HCT116 (cell line): Measurements from ENCODE around the gene SYT7. TPM values are rescaled to one million over a fixed set of nuclear protein-coding genes. Genes with fewer than 3 reads are reported as not detected.
"Not testable (repeated sequence)": the region's sequence is repeated elsewhere in the genome, so short reads cannot be mapped to it uniquely, and the experiment has no call there.

ENCODE experiments used
- ATAC-seq: fragments of 200-7000 bp; cut with Tn5 transposase; 2 replicates; pipeline ENCODE4 v1.9.1; 2020; ENCODE audit warnings: mild to moderate bottlenecking, moderate library complexity
- BruUV-seq: library from RNA; stranded (reverse); fragments of 400-500 nt; replicated peaks from 2 replicates; lab custom pipeline; 2021; lab: Mats Ljungman, UMichigan
- CTCF ChIA-PET: fragments of 300-600 bp; sonication (Branson Sonifier 250); formaldehyde crosslinking; loops from one replicate; lab custom pipeline; 2021; ENCODE audit warnings: antibody characterized with exemption; lab: Charles Lee
- POLR2A ChIA-PET: fragments of 300-600, 350-600 bp; sonication (Branson Sonifier 250); formaldehyde crosslinking; loops from one replicate; lab custom pipeline; 2021; ENCODE audit warnings: antibody characterized with exemption; lab: Charles Lee
- RAD21 ChIA-PET, 2 experiments: fragments of 300-600 bp; sonication (Branson Sonifier 250); formaldehyde crosslinking; loops; one replicate each; lab custom pipeline; 2023; ENCODE audit warnings: low total read pairs in 2 of 2; ENCODE audit not compliant: uncharacterized antibody in 2 of 2, unreplicated experiment in 2 of 2, low non-redundant PET in 1 of 2; lab: Charles Lee
- DNase-seq: peaks from one replicate; pipeline ENCODE4 v3.0.0-alpha.2; 2010; ENCODE audit warnings: low read depth, low spot score
- H2AFZ ChIP-seq: fragments of 200-600 bp; shearing (Covaris generic), sonication (generic); 2 replicates; pipeline ENCODE4 v1.6.1; 2017; ENCODE audit warnings: low read depth, mixed run types, mixed read lengths, antibody characterized with exemption, low read length; ENCODE audit not compliant: poor library complexity, severe bottlenecking
- H3K27ac ChIP-seq: 2 replicates; pipeline ENCODE4 v1.5.1; 2012; ENCODE audit warnings: low read depth, low read length
- H3K27me3 ChIP-seq: fragments of 200-600 bp; sonication (generic); 2 replicates; pipeline ENCODE4 v1.6.1; 2016; ENCODE audit warnings: mixed run types, low read length, mixed read lengths; ENCODE audit not compliant: insufficient read depth
- H3K36me3 ChIP-seq, 2 experiments: fragments of 200-500 bp in 1 of 2; fragments of 200-600 bp in 1 of 2; sonication (Bioruptor generic) in 1 of 2; sonication (generic) in 1 of 2; 2 replicates each; pipeline versions ENCODE4 v1.5.1 to v1.6.1; 2014 to 2016; ENCODE audit warnings: low read length in 2 of 2, inconsistent platforms in 1 of 2, mixed read lengths in 1 of 2, mixed run types in 1 of 2; ENCODE audit not compliant: insufficient read depth in 2 of 2, control insufficient read depth in 1 of 2
- H3K4me1 ChIP-seq, 2 experiments: fragments of 200-600 bp in 1 of 2; sonication (generic) in 1 of 2; 2 replicates each; pipeline versions ENCODE4 v1.5.1 to v1.6.1; 2012 to 2017; ENCODE audit warnings: low read length in 2 of 2, inconsistent platforms in 1 of 2, mild to moderate bottlenecking in 1 of 2, mixed read lengths in 1 of 2, mixed run types in 1 of 2, moderate library complexity in 1 of 2; ENCODE audit not compliant: insufficient read depth in 2 of 2, control insufficient read depth in 1 of 2
- H3K4me2 ChIP-seq: fragments of 200-600 bp; sonication (generic); 2 replicates; pipeline ENCODE4 v1.6.1; 2017; ENCODE audit warnings: mixed run types, low read length, mixed read lengths
- H3K4me3 ChIP-seq, 2 experiments: fragments of 200-600 bp in 1 of 2; sonication (generic) in 1 of 2; replicated peaks in 1 of 2; 2 replicates each; pipeline ENCODE4 v1.5.1; 2011 to 2016; ENCODE audit warnings: low read length in 2 of 2, control low read depth in 1 of 2, low read depth in 1 of 2, mild to moderate bottlenecking in 1 of 2, mixed read lengths in 1 of 2, mixed run types in 1 of 2
- H3K79me2 ChIP-seq: fragments of 200-600 bp; sonication (generic); 2 replicates; pipeline ENCODE4 v1.6.1; 2017; ENCODE audit warnings: mild to moderate bottlenecking, mixed run types, low read length, moderate library complexity, mixed read lengths; ENCODE audit not compliant: insufficient read depth
- H3K9ac ChIP-seq: fragments of 200-600 bp; sonication (generic); 2 replicates; pipeline ENCODE4 v1.6.1; 2016; ENCODE audit warnings: low read length, mixed read lengths
- H3K9me2 ChIP-seq: fragments of 200-600 bp; sonication (generic), shearing (Covaris generic); 2 replicates; pipeline ENCODE4 v1.6.1; 2017; ENCODE audit warnings: mixed run types, mild to moderate bottlenecking, moderate library complexity; ENCODE audit not compliant: insufficient read depth
- H3K9me3 ChIP-seq, 2 experiments: fragments of 200-500 bp in 1 of 2; fragments of 200-600 bp in 1 of 2; sonication (Bioruptor generic) in 1 of 2; sonication (generic) in 1 of 2; 2 replicates each; pipeline ENCODE4 v1.6.1; 2014 to 2017; ENCODE audit warnings: low read length in 2 of 2, mixed read lengths in 2 of 2, inconsistent platforms in 1 of 2, low read depth in 1 of 2, mild to moderate bottlenecking in 1 of 2, mixed run types in 1 of 2, moderate library complexity in 1 of 2; ENCODE audit not compliant: control insufficient read depth in 1 of 2, insufficient read depth in 1 of 2
- H4K20me1 ChIP-seq: fragments of 200-600 bp; sonication (generic), shearing (Covaris generic); 2 replicates; pipeline ENCODE4 v1.6.1; 2017; ENCODE audit warnings: mixed run types, mild to moderate bottlenecking, moderate library complexity; ENCODE audit not compliant: insufficient read depth
- JUND ChIP-seq: IDR thresholded peaks from 2 replicates; pipeline ENCODE4 v1.6.1; 2012
- POLR2AphosphoS5 ChIP-seq: IDR thresholded peaks from 2 replicates; pipeline ENCODE4 v1.6.1; 2011; ENCODE audit warnings: mild to moderate bottlenecking, low read depth, low read length, moderate library complexity
- RAD21 ChIP-seq: IDR thresholded peaks from 2 replicates; pipeline ENCODE4 v1.6.1; 2012; ENCODE audit warnings: low read depth, mild to moderate bottlenecking
- SIN3A ChIP-seq: IDR thresholded peaks from 2 replicates; pipeline ENCODE4 v1.6.1; 2012; ENCODE audit warnings: low read depth
- YY1 ChIP-seq: IDR thresholded peaks from 2 replicates; pipeline ENCODE4 v1.6.1; 2011; ENCODE audit warnings: low read length, low read depth, moderate library complexity, mild to moderate bottlenecking; ENCODE audit not compliant: insufficient replicate concordance; ENCODE audit errors: extremely low read depth
- ZNF274 ChIP-seq: fragments of 200-500 bp; sonication (Bioruptor generic); IDR thresholded peaks from 2 replicates; pipeline ENCODE4 v1.6.1; 2014; ENCODE audit warnings: mild to moderate bottlenecking, low read depth, low read length, inconsistent platforms
- intact Hi-C: fragments of 100-400 bp; cut with micrococcal nuclease; formaldehyde crosslinking; loops from 2 replicates; pipeline ENCODE4 v1.10.0; 2022
- total RNA-seq: library from RNA; stranded (reverse); gene quantifications from one replicate; pipeline ENCODE4 v1.2.1, GENCODE V29; 2021; ENCODE audit not compliant: unreplicated experiment
- TF ChIP-seq, protein P1 (sequence below): IDR thresholded peaks from 2 replicates; pipeline ENCODE4 v1.6.1; 2011; ENCODE audit warnings: mild to moderate bottlenecking, low read length, moderate library complexity; ENCODE audit not compliant: insufficient replicate concordance; ENCODE audit errors: extremely low read depth

Gene SYT7
- total RNA-seq, 1 experiment from 2014 or later, result 27.4 TPM

DNA sequence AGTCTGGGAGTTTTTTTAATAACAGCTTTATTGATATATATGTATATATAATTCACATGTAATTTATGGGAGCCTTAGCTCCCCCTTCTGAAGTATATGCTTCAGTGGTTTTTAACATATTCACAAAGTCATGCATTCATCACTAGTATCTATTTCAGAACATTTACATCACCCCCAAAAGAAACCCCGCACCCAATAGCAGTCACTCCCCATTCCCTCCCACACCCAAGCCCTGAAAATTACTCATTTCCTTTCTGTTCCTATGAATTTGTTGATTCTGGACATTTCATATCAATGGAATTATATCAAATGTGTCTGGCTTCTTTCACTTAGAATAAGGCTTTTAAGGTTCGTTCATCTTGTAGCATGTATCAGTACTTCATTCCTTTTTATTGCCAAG is 35.6 kb upstream of the SYT7 start (continued):
- TF ChIP-seq ZNF274 (no peak), SIN3A (no peak), JUND (no peak), POLR2AphosphoS5 (no peak), YY1 (no peak), RAD21 (no peak)
- TF ChIP-seq, protein P1, sequence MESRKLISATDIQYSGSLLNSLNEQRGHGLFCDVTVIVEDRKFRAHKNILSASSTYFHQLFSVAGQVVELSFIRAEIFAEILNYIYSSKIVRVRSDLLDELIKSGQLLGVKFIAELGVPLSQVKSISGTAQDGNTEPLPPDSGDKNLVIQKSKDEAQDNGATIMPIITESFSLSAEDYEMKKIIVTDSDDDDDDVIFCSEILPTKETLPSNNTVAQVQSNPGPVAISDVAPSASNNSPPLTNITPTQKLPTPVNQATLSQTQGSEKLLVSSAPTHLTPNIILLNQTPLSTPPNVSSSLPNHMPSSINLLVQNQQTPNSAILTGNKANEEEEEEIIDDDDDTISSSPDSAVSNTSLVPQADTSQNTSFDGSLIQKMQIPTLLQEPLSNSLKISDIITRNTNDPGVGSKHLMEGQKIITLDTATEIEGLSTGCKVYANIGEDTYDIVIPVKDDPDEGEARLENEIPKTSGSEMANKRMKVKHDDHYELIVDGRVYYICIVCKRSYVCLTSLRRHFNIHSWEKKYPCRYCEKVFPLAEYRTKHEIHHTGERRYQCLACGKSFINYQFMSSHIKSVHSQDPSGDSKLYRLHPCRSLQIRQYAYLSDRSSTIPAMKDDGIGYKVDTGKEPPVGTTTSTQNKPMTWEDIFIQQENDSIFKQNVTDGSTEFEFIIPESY, result no peak

DNA sequence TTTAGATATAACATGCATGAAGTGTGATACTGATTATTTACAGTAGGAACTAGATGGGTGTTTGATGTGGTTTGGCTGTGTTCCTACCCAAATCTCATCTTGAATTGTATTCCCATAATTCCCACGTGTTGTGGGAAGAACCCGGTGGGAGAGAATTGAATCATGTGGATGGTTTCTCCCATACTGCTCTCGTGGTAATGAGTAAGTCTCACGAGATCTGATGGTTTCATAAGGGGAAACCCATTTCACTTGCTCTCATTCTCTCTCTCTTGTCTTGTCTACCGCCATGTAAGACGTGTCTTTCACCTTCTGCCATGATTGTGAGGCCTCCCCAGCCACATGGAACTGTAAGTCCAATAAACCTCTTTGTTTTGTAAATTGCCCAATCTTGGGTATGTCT is 33.9 kb upstream of the SYT7 start:
- H3K4me3 ChIP-seq, BruUV-seq, POLR2A ChIA-PET, H3K79me2 ChIP-seq, H3K36me3 ChIP-seq, H3K9me3 ChIP-seq, intact Hi-C loops, H4K20me1 ChIP-seq, H3K9me2 ChIP-seq, H3K27ac ChIP-seq, RAD21 ChIA-PET, DNase-seq, H2AFZ ChIP-seq, H3K27me3 ChIP-seq, H3K4me2 ChIP-seq, CTCF ChIA-PET, ATAC-seq, H3K9ac ChIP-seq: not testable (repeated sequence)
- H3K4me1 ChIP-seq, result peaks cover 9 to 20% of the 10 kb centered on the region in 2 experiments; a peak in 2 of 4 replicates
